GM21576 (cell line): ENCODE measurements around the gene TRAFD1.

Experiments
- ATAC-seq: cut with Tn5 transposase; IDR thresholded peaks from one replicate; pipeline ENCODE4 v1.9.1; 2021; ENCODE audit warnings: mild to moderate bottlenecking, moderate library complexity; ENCODE audit not compliant: unreplicated experiment

Gene TRAFD1

GRCh38 chr12:112172556-112173324 lies 47.4 kb downstream of the TRAFD1 start:
- no peak for ATAC-seq

GRCh38 chr12:112175361-112176155 lies 50.2 kb downstream of the TRAFD1 start:
- ATAC-seq = no peak

GRCh38 chr12:112176321-112177010 lies 51.1 kb downstream of the TRAFD1 start:
- no peak for ATAC-seq

GRCh38 chr12:112178796-112179195 lies 53.4 kb downstream of the TRAFD1 start:
- no peak for ATAC-seq

GRCh38 chr12:112179341-112179740 lies 54.0 kb downstream of the TRAFD1 start:
- ATAC-seq = no peak

GRCh38 chr12:112179916-112180315 lies 54.6 kb downstream of the TRAFD1 start:
- no peak for ATAC-seq

GRCh38 chr12:112180422-112180821 lies 55.1 kb downstream of the TRAFD1 start:
- ATAC-seq = no peak

GRCh38 chr12:112182499-112182898 lies 57.1 kb downstream of the TRAFD1 start:
- ATAC-seq = no peak

DNA sequence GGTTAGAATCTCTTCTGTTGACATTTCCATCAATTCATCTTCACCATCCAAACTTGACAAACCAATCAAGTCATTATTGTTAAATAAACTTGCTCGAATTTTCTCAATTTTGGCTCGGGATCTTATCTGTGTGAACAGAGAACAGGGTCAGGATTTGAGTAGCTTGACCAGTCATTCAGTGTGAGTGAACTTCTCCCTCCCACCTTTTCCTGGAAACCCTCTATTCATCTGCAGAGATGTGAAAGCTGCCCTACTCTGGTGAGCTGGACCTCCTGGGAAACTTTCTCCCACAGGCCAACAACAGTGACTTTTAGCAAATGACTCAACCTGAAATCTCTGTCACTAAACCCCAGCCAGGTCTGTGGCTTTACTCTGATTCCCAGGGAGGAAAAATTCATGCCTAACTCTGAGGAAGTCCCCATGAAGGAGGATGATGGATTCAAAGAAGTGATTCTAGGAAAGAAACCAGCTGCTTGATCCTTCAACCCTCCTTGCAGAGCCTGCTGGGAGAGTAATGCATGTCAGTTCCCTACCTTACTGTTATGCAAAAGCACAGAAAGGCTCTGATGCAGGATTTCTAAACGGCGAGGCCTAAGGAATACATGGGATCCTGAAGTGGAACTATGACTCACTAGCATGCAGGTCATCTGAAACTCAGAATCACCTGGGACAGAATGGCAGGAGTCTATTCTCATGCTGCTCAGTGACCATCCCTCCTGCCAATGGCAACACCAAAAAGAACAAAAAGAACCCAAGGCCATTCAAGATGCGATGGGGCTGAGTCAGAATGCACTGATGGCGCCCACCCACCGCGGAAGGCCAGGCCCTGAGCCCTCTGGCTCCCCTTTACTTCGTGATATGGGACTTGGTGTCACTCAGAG lies 58.0 kb downstream of the TRAFD1 start:
- ATAC-seq = no peak

DNA sequence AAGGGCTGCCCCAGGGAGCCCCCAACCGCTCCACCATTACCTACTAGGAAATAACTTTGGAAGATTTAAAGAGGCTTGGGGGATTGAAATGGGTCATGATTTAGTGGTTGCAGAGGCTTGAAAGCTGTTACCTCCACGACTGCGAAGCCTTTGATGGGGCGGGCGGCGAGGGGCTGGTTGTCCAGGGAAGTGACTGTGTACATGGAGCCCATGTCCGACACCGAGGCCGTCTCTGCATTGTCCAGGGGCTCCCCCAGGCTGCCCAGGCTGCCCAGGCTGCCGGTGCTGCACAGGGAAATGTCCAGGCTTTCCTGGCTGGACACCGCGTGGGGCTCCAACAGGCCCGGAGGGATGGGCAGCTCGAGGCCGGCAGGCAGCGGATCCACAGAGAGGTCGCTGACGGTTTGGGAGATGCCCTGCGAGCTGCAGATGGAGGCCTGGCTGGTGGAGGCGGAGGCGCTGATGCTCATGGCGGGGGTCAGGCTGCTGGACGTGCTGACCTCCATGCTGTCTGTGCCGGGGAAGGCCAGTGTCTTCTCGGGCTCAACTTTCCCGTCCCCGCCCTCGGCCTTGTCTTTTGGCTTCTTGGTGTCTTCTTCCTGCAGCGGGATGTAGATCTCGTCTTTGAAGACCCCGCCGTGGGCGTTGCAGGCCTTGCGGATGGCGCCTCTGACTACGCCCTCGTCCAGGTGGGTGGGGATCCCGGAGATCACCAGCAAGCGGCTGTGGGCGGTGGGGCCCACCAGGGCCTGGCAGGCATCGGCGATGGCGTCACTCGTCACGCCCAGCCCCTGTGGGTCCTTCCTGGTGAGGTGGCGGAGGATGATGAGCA lies 58.9 kb downstream of the TRAFD1 start:
- no peak for ATAC-seq

GRCh38 chr12:112185093-112185923 lies 59.9 kb downstream of the TRAFD1 start:
- no peak for ATAC-seq

GRCh38 chr12:112188130-112188830 lies 62.9 kb downstream of the TRAFD1 start:
- no peak for ATAC-seq

GRCh38 chr12:112190231-112191025 lies 65.1 kb downstream of the TRAFD1 start:
- no peak for ATAC-seq

DNA sequence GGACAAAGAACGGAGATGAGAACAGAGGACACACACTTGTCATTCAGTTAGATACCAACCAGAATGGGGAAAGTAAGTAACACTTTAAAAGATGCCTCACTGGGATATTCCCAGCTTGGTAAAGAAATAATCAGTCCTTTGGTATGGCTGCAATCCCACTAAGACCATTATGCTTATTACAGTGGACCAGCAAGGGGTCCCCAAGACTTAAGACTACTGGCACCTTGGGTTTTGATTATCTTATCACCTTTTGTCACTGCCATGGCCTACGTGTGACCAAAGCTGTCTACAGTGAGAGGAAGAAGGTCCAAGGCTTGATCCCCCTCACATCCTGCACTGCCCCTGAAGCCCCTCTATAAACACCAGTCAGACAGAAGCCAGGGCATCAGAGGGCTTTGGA lies 65.8 kb downstream of the TRAFD1 start:
- ATAC-seq = no peak

- ATAC-seq = no peak
These were observed 66.5 kb downstream of the TRAFD1 start for GRCh38 chr12:112191840-112192321.

- no peak for ATAC-seq
These were observed 67.1 kb downstream of the TRAFD1 start for GRCh38 chr12:112192475-112192874.

GRCh38 chr12:112194601-112195247 lies 69.4 kb downstream of the TRAFD1 start:
- ATAC-seq = no peak
